H1 (cell line): ENCODE data around the gene SH3GL1. TPM values are rescaled to one million over a fixed set of nuclear protein-coding genes. Genes with fewer than 3 reads are reported as not detected.

Source experiments
- CTCF ChIA-PET: fragments of 300-600 bp; sonication (Branson Sonifier 250); formaldehyde crosslinking; loops from one replicate; lab custom pipeline; 2021; ENCODE audit not compliant: partially characterized antibody; lab: Charles Lee
- POLR2A ChIA-PET: fragments of 300-600 bp; sonication (Branson Sonifier 250); formaldehyde crosslinking; loops from one replicate; lab custom pipeline; 2021; ENCODE audit warnings: inconsistent platforms; ENCODE audit not compliant: partially characterized antibody; lab: Charles Lee
- DNase-seq, 2 experiments: peaks; one replicate each; pipeline versions ENCODE4 v3.0.0 to v3.0.0-alpha.2; 2010 to 2022; ENCODE audit warnings: low spot score in 2 of 2, low read depth in 1 of 2, mixed read lengths in 1 of 2
- FAIRE-seq: peaks from 2 replicates; lab custom pipeline; 2011; peaks lifted over from hg19 to GRCh38; lab: Jason Lieb, UNC
- H2AFZ ChIP-seq: 2 replicates; pipeline ENCODE4 v1.8.1; 2012; ENCODE audit warnings: low read length, inconsistent platforms
- H2AK5ac ChIP-seq: 2 replicates; pipeline ENCODE4 v1.6.1; 2013; ENCODE audit warnings: low read depth, low read length
- H2BK120ac ChIP-seq: replicated peaks from 2 replicates; pipeline ENCODE3; 2013; ENCODE audit warnings: low read depth, low read length, inconsistent platforms
- H2BK12ac ChIP-seq: 2 replicates; pipeline ENCODE4 v1.6.1; 2013; ENCODE audit warnings: low read depth, low read length
- H2BK15ac ChIP-seq: 2 replicates; pipeline ENCODE4 v1.6.1; 2013; ENCODE audit warnings: low read length
- H2BK20ac ChIP-seq: 2 replicates; pipeline ENCODE4 v1.6.1; 2013; ENCODE audit warnings: low read length
- H2BK5ac ChIP-seq: 2 replicates; pipeline ENCODE4 v1.6.1; 2013; ENCODE audit warnings: low read depth, low read length
- H3K14ac ChIP-seq: 2 replicates; pipeline ENCODE4 v1.6.1; 2013; ENCODE audit warnings: inconsistent platforms; ENCODE audit not compliant: insufficient read length
- H3K18ac ChIP-seq: 2 replicates; pipeline ENCODE4 v1.6.1; 2013; ENCODE audit warnings: low read length; ENCODE audit errors: extremely low read depth
- H3K23ac ChIP-seq: 2 replicates; pipeline ENCODE4 v1.6.1; 2013; ENCODE audit warnings: inconsistent platforms; ENCODE audit not compliant: insufficient read length
- H3K23me2 ChIP-seq: 2 replicates; pipeline ENCODE4 v1.6.1; 2013; ENCODE audit warnings: low read depth, low read length
- H3K27ac ChIP-seq: 2 replicates; pipeline ENCODE4 v1.6.1; 2011; ENCODE audit warnings: low read depth, low read length, inconsistent platforms
- H3K27me3 ChIP-seq, 4 experiments: replicated peaks in 1 of 4; 1 replicate in 1 of 4; 2 replicates in 3 of 4; pipeline versions ENCODE4 v1.6.1 to v1.8.1; 2011 to 2013; ENCODE audit warnings: low read length in 3 of 4, mild to moderate bottlenecking in 3 of 4, inconsistent platforms in 2 of 4, mixed read lengths in 2 of 4, moderate library complexity in 1 of 4; ENCODE audit not compliant: control insufficient read depth in 3 of 4, insufficient read depth in 3 of 4; ENCODE audit errors: extremely low read depth in 1 of 4
- H3K36me3 ChIP-seq, 4 experiments: 2 replicates each; pipeline versions ENCODE4 v1.6.1 to v1.8.1; 2011 to 2013; ENCODE audit warnings: mild to moderate bottlenecking in 4 of 4, low read length in 3 of 4, moderate library complexity in 2 of 4, control low read depth in 1 of 4, inconsistent platforms in 1 of 4; ENCODE audit not compliant: insufficient read depth in 4 of 4, control insufficient read depth in 2 of 4
- H3K4ac ChIP-seq: replicated peaks from 2 replicates; pipeline ENCODE3; 2013; ENCODE audit warnings: low read length, low read depth, mixed read lengths, inconsistent platforms; ENCODE audit not compliant: insufficient read length
- H3K4me1 ChIP-seq, 4 experiments: replicated peaks in 1 of 4; 1 replicate in 1 of 4; 2 replicates in 3 of 4; pipeline versions ENCODE4 v1.6.1 to v1.8.1; 2011 to 2013; ENCODE audit warnings: low read length in 3 of 4, inconsistent platforms in 2 of 4, mixed read lengths in 1 of 4; ENCODE audit not compliant: insufficient read depth in 4 of 4, control insufficient read depth in 3 of 4
- H3K4me2 ChIP-seq, 2 experiments: 2 replicates each; pipeline versions ENCODE4 v1.6.1 to v1.8.1; 2011 to 2013; ENCODE audit warnings: low read depth in 2 of 2, low read length in 2 of 2, control low read depth in 1 of 2, inconsistent platforms in 1 of 2, mild to moderate bottlenecking in 1 of 2; ENCODE audit not compliant: insufficient read depth in 1 of 2
- H3K4me3 ChIP-seq, 4 experiments: fragments of 200-600, 300-600 bp in 1 of 4; sonication (generic), shearing (Covaris generic), sonication (Bioruptor Twin) in 1 of 4; 2 replicates each; pipeline versions ENCODE4 v1.5.1 to v1.8.1; 2011 to 2016; ENCODE audit warnings: low read length in 4 of 4, low read depth in 3 of 4, control low read depth in 2 of 4, inconsistent platforms in 2 of 4, mild to moderate bottlenecking in 2 of 4, mixed read lengths in 1 of 4, moderate library complexity in 1 of 4; ENCODE audit not compliant: insufficient read depth in 2 of 4; ENCODE audit errors: extremely low read depth in 1 of 4
- H3K56ac ChIP-seq: replicated peaks from 2 replicates; pipeline ENCODE3; 2013; ENCODE audit warnings: low read depth, mild to moderate bottlenecking, mixed read lengths, low read length, inconsistent platforms; ENCODE audit not compliant: insufficient read length
- H3K79me1 ChIP-seq: 2 replicates; pipeline ENCODE4 v1.6.1; 2013; ENCODE audit warnings: low read depth, low read length, control low read depth
- H3K79me2 ChIP-seq, 2 experiments: 2 replicates each; pipeline versions ENCODE4 v1.6.1 to v1.8.1; 2012 to 2013; ENCODE audit warnings: low read length in 2 of 2, mild to moderate bottlenecking in 2 of 2, inconsistent platforms in 1 of 2; ENCODE audit not compliant: insufficient read depth in 2 of 2, control insufficient read depth in 1 of 2
- H3K9ac ChIP-seq, 4 experiments: replicated peaks in 1 of 4; 1 replicate in 1 of 4; 2 replicates in 3 of 4; pipeline versions ENCODE4 v1.6.1 to v1.8.1; 2011 to 2013; ENCODE audit warnings: low read depth in 3 of 4, low read length in 3 of 4, control low read depth in 2 of 4, mild to moderate bottlenecking in 2 of 4, moderate library complexity in 2 of 4, inconsistent platforms in 1 of 4; ENCODE audit errors: extremely low read depth in 1 of 4
- H3K9me3 ChIP-seq, 2 experiments: 2 replicates each; pipeline versions ENCODE4 v1.6.1 to v1.8.1; 2012 to 2013; ENCODE audit warnings: mild to moderate bottlenecking in 2 of 2, moderate library complexity in 2 of 2, control low read depth in 1 of 2, inconsistent platforms in 1 of 2, low read depth in 1 of 2, low read length in 1 of 2, mixed read lengths in 1 of 2; ENCODE audit not compliant: insufficient read depth in 2 of 2
- H4K20me1 ChIP-seq, 2 experiments: replicated peaks in 1 of 2; 2 replicates each; pipeline versions ENCODE3 to v1.8.1; 2011 to 2013; ENCODE audit warnings: inconsistent platforms in 2 of 2, low read length in 2 of 2, mild to moderate bottlenecking in 1 of 2; ENCODE audit not compliant: insufficient read depth in 2 of 2, control insufficient read depth in 1 of 2
- H4K5ac ChIP-seq: 2 replicates; pipeline ENCODE4 v1.6.1; 2013; ENCODE audit warnings: low read length, low read depth, mixed read lengths, inconsistent platforms; ENCODE audit not compliant: insufficient read length
- H4K8ac ChIP-seq: 2 replicates; pipeline ENCODE4 v1.8.0; 2013; ENCODE audit warnings: mild to moderate bottlenecking, moderate library complexity, low read length, inconsistent platforms; ENCODE audit not compliant: insufficient read depth; ENCODE audit errors: extremely low read depth
- H4K91ac ChIP-seq: replicated peaks from 2 replicates; pipeline ENCODE3; 2013; ENCODE audit warnings: low read length, mixed read lengths, inconsistent platforms; ENCODE audit not compliant: insufficient read length
- E2F6 ChIP-seq: IDR thresholded peaks from 2 replicates; pipeline ENCODE4 v1.6.1; 2012; ENCODE audit warnings: inconsistent platforms
- EGR1 ChIP-seq: IDR thresholded peaks from 2 replicates; pipeline ENCODE4 v1.6.1; 2011; ENCODE audit warnings: low read depth, low read length, borderline replicate concordance
- PHF8 ChIP-seq: fragments of 200-600 bp; sonication (generic); conservative IDR thresholded peaks from 2 replicates; pipeline ENCODE4 v1.7.1; 2012; ENCODE audit warnings: low read depth, mild to moderate bottlenecking, inconsistent platforms, low read length, moderate library complexity
- RAD21 ChIP-seq, 2 experiments: IDR thresholded peaks in 1 of 2; conservative IDR thresholded peaks in 1 of 2; 2 replicates each; pipeline ENCODE4 v1.6.1; 2011; ENCODE audit warnings: low read depth in 2 of 2, low read length in 2 of 2, improper control_type of control experiment in 1 of 2, inconsistent platforms in 1 of 2, mild to moderate bottlenecking in 1 of 2, moderate library complexity in 1 of 2
- YY1 ChIP-seq: IDR thresholded peaks from 2 replicates; pipeline ENCODE4 v1.6.1; 2011; ENCODE audit warnings: low read depth, mild to moderate bottlenecking, low read length
- WGBS, 2 experiments: shearing (Covaris generic) in 1 of 2; methylation state at CpG; one replicate each; pipeline versions ENCODE4 v1.1.6 to v1.1.7; 2013 to 2015; ENCODE audit warnings: low lambda C conversion rate in 2 of 2, mixed read lengths in 2 of 2, inconsistent platforms in 1 of 2, low coverage in 1 of 2, missing lambda C conversion rate in 1 of 2; ENCODE audit not compliant: insufficient replicate concordance in 2 of 2, insufficient coverage in 1 of 2, insufficient read length in 1 of 2; ENCODE audit errors: extremely low coverage in 1 of 2, missing lambda C conversion rate in 1 of 2; 5-methylcytosine and 5-hydroxymethylcytosine counted together
- polyA plus RNA-seq, 7 experiments: library from polyadenylated mRNA; depleted of rRNA in 3 of 7; stranded (reverse) in 5 of 7; unstranded in 2 of 7; fragments of >200 nt in 5 of 7; fragments of 200-250 nt in 2 of 7; gene quantifications; 1 replicate in 5 of 7; 2 replicates in 1 of 7; 4 replicates in 1 of 7; pipeline versions ENCODE4 v1.2.1 to v1.2.3, GENCODE V29; 2011 to 2013; ENCODE audit warnings: missing spikeins in 2 of 7, mixed read lengths in 2 of 7
- total RNA-seq: library from RNA; stranded (reverse); fragmentation: NEBNext Ultra II Directional; extraction: Animal tissue kit (Norgen Biotek cat#: 25700); gene quantifications from 2 replicates; pipeline ENCODE4 v1.2.1, GENCODE V29; 2021

Gene SH3GL1
- total and polyA plus RNA-seq, 2 of the 8 experiments (the other 6 are each of a cell fraction or from before 2014, with no cell fraction given) = 81.5 to 102 TPM

GRCh38 chr19:4358709-4359626 lies 41.4 kb downstream of the SH3GL1 start:
- no peak overlapping the region for H2BK15ac ChIP-seq
- H2BK20ac ChIP-seq = no peak overlapping the region
- DNase-seq (no peak), FAIRE-seq (no peak)
- ChIA-PET POLR2A (interaction anchor here (0.5 to 13.0 kb wide), 7 partner anchors 11 to 425 kb away, joined by 3 to 72 read pairs (median 4); partner anchors contain the start of gene MPND), CTCF (interaction anchor here (0.5 to 3.4 kb wide), 12 partner anchors 11 to 170 kb away, joined by 3 to 28 read pairs (median 4); partner anchors contain the start of gene SH3GL1)
- no peak overlapping the region for H3K27ac ChIP-seq
- no peak overlapping the region for H3K4me2 ChIP-seq
- WGBS, 2 experiments = 93% methylated on average over 25 of the region's 25 CpGs; no CpG with 5 or more reads in 1 of the 2 experiments
- H3K23ac ChIP-seq = no peak overlapping the region
- H3K9ac ChIP-seq = no peak overlapping the region
- no peak overlapping the region for H3K4ac ChIP-seq
- H4K20me1 ChIP-seq = peaks cover 4 to 16% of the 10 kb centered on the region in 2 experiments
- H3K36me3 ChIP-seq = peaks cover 3 to 21% (median 12%) of the 10 kb centered on the region in 4 experiments; a peak in 7 of 8 replicates
- H3K79me2 ChIP-seq = no peaks in the 10 kb centered on the region
- H2BK5ac ChIP-seq = no peak overlapping the region
- no peak overlapping the region for H3K18ac ChIP-seq
- H2AK5ac ChIP-seq = no peak overlapping the region
- no peak overlapping the region for H4K91ac ChIP-seq
- no peak overlapping the region for H2BK12ac ChIP-seq
- H4K8ac ChIP-seq = no peak overlapping the region; the same call in 1 of the 2 replicates
- H3K9me3 ChIP-seq = no peaks in the 10 kb centered on the region
- no peak overlapping the region for H4K5ac ChIP-seq
- H3K14ac ChIP-seq = no peak overlapping the region
- peaks cover 0 to 12% (median 2%) of the 10 kb centered on the region in 4 experiments; a peak in 2 of 7 replicates for H3K4me1 ChIP-seq
- H3K23me2 ChIP-seq = no peaks in the 10 kb centered on the region
- H3K27me3 ChIP-seq = no peaks in the 10 kb centered on the region
- no peak overlapping the region for H3K56ac ChIP-seq
- H2BK120ac ChIP-seq = no peak overlapping the region
- H3K4me3 ChIP-seq = no peak overlapping the region
- no peak overlapping the region for H2AFZ ChIP-seq
- no peaks in the 10 kb centered on the region for H3K79me1 ChIP-seq
- no peak for TF ChIP-seq PHF8
- TF ChIP-seq YY1 = no peak
- no peak for TF ChIP-seq RAD21 (IDR thresholded peaks at IDR 0.05 in 1 of 2, conservative IDR thresholded peaks at IDR 0.05 in 1 of 2; ENCODE audit: low read depth in 2 of 2, low read length in 2 of 2)
- TF ChIP-seq E2F6 = no peak
- no peak for TF ChIP-seq EGR1
